ENCODE data around the gene PAN2. TPM values are rescaled to one million over a fixed set of nuclear protein-coding genes. Genes with fewer than 3 reads are reported as not detected.

The PAN2 gene
- total RNA-seq, 1 donor from 2014 or later, result 101 TPM

DNA sequence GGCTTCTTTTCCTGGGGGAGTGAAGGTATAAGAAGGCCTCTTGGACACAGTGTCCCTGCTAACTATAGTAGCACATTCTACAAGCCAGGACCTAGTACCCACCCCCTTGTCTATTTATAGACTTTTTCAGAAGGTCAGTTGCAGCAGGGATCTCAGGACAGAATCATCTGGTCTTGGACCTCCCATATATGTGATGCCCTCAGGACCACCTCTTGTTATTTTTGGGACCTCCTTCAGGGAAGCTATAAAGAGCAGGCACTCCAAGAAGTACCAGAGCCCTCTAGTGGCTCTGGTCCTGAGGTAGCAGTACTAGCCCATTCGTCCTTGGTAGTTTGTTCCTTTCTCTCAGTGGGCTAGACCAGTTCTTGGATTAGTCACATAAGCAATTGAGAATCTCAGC lies 62.8 kb downstream of the PAN2 start:
- no peak for DNase-seq
- Mint-ChIP-seq H3K4me1 (ENCODE audit: low read depth, unreplicated experiment) (peaks cover 5% of the 10 kb centered on the region), H3K27ac (ENCODE audit: unreplicated experiment) (no peak overlapping the region), H3K27me3 (ENCODE audit: unreplicated experiment) (peaks cover 7% of the 10 kb centered on the region), H3K4me3 (ENCODE audit: unreplicated experiment) (no peak overlapping the region), H3K9me3 (ENCODE audit: unreplicated experiment) (peaks cover 2% of the 10 kb centered on the region), H3K36me3 (ENCODE audit: unreplicated experiment) (no peaks in the 10 kb centered on the region)
- TF ChIP-seq, protein P1, sequence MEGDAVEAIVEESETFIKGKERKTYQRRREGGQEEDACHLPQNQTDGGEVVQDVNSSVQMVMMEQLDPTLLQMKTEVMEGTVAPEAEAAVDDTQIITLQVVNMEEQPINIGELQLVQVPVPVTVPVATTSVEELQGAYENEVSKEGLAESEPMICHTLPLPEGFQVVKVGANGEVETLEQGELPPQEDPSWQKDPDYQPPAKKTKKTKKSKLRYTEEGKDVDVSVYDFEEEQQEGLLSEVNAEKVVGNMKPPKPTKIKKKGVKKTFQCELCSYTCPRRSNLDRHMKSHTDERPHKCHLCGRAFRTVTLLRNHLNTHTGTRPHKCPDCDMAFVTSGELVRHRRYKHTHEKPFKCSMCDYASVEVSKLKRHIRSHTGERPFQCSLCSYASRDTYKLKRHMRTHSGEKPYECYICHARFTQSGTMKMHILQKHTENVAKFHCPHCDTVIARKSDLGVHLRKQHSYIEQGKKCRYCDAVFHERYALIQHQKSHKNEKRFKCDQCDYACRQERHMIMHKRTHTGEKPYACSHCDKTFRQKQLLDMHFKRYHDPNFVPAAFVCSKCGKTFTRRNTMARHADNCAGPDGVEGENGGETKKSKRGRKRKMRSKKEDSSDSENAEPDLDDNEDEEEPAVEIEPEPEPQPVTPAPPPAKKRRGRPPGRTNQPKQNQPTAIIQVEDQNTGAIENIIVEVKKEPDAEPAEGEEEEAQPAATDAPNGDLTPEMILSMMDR (IDR thresholded peaks at IDR 0.05; ENCODE audit: partially characterized antibody, unreplicated experiment), result no peak

- Mint-ChIP-seq H3K9me3 (ENCODE audit: unreplicated experiment) (no peaks in the 10 kb centered on the region), H3K4me1 (ENCODE audit: low read depth, unreplicated experiment) (peaks cover 5% of the 10 kb centered on the region), H3K4me3 (ENCODE audit: unreplicated experiment) (peak overlapping the region; percentile 87), H3K27me3 (ENCODE audit: unreplicated experiment) (peaks cover 6% of the 10 kb centered on the region), H3K36me3 (ENCODE audit: unreplicated experiment) (no peaks in the 10 kb centered on the region), H3K27ac (ENCODE audit: unreplicated experiment) (no peak overlapping the region)
- TF ChIP-seq, protein P1 (IDR thresholded peaks at IDR 0.05; ENCODE audit: partially characterized antibody, unreplicated experiment), result no peak
- peak; percentile 47 for DNase-seq
Observed at GRCh38 chr12:56267443-56268071, 66.2 kb downstream of the PAN2 start.

GRCh38 chr12:56266693-56267442 lies 66.9 kb downstream of the PAN2 start, which contains the start of gene COQ10A:
Gene COQ10A (plus strand): TSS chr12:56266942. CDS start chr12:56267119, 177 bp downstream.
- DNase-seq, result peak; percentile 93
- Mint-ChIP-seq H3K4me1 (ENCODE audit: low read depth, unreplicated experiment) (peaks cover 5% of the 10 kb centered on the region), H3K27me3 (ENCODE audit: unreplicated experiment) (peaks cover 5% of the 10 kb centered on the region), H3K4me3 (ENCODE audit: unreplicated experiment) (peak within 1 kb of the TSS; percentile 94), H3K9me3 (ENCODE audit: unreplicated experiment) (no peaks in the 10 kb centered on the region), H3K27ac (ENCODE audit: unreplicated experiment) (peak within 1 kb of the TSS; percentile 74), H3K36me3 (ENCODE audit: unreplicated experiment) (no peaks in the 10 kb centered on the region)
- TF ChIP-seq, protein P1 (IDR thresholded peaks at IDR 0.05; ENCODE audit: partially characterized antibody, unreplicated experiment), result peak; percentile 69

Other genes with a start within 250 kb of the PAN2 start
- 86.5 TPM for gene PA2G4, start 229.4 kb downstream of the PAN2 start, total RNA-seq (ENCODE audit: unreplicated experiment)
- 1,433 TPM for gene RPL41, start 217.4 kb downstream of the PAN2 start, total RNA-seq (ENCODE audit: unreplicated experiment)
- 11.1 TPM for gene ZC3H10, start 215.7 kb downstream of the PAN2 start, total RNA-seq (ENCODE audit: unreplicated experiment)
- gene ESYT1, start 205.7 kb downstream of the PAN2 start, total RNA-seq (ENCODE audit: unreplicated experiment), result 144 TPM
- 232 TPM for gene MYL6B, start 181.4 kb downstream of the PAN2 start, total RNA-seq (ENCODE audit: unreplicated experiment)
- 2,223 TPM for gene MYL6, start 175.6 kb downstream of the PAN2 start, total RNA-seq (ENCODE audit: unreplicated experiment)
- 196 TPM for gene SMARCC2, start 144.5 kb downstream of the PAN2 start, total RNA-seq (ENCODE audit: unreplicated experiment)
- 72.6 TPM for gene RNF41, start 112.1 kb downstream of the PAN2 start, total RNA-seq (ENCODE audit: unreplicated experiment)
- gene NABP2, start 109.7 kb downstream of the PAN2 start, total RNA-seq (ENCODE audit: unreplicated experiment), result 42.6 TPM
- gene SLC39A5, start 103.9 kb downstream of the PAN2 start, total RNA-seq (ENCODE audit: unreplicated experiment), result 0.61 TPM
- 49.1 TPM for gene ANKRD52, start 75.6 kb downstream of the PAN2 start, total RNA-seq (ENCODE audit: unreplicated experiment)
- gene COQ10A, start 67.1 kb downstream of the PAN2 start, total RNA-seq (ENCODE audit: unreplicated experiment), result 18.9 TPM
- 257 TPM for gene CS, start 33.7 kb downstream of the PAN2 start, total RNA-seq (ENCODE audit: unreplicated experiment)
- gene CNPY2, start 18.0 kb downstream of the PAN2 start, total RNA-seq (ENCODE audit: unreplicated experiment), result 141 TPM
- gene IL23A, start 4.9 kb upstream of the PAN2 start, total RNA-seq (ENCODE audit: unreplicated experiment), result 0.42 TPM
- gene STAT2, start 26.1 kb upstream of the PAN2 start, total RNA-seq (ENCODE audit: unreplicated experiment), result 74.7 TPM
- gene APOF, start 28.9 kb upstream of the PAN2 start, total RNA-seq (ENCODE audit: unreplicated experiment), result not detected
- gene TIMELESS, start 115.4 kb upstream of the PAN2 start, total RNA-seq (ENCODE audit: unreplicated experiment), result 17.9 TPM
- not detected for gene MIP, start 120.7 kb upstream of the PAN2 start, total RNA-seq (ENCODE audit: unreplicated experiment)
- 3.6 TPM for gene SPRYD4, start 134.6 kb upstream of the PAN2 start, total RNA-seq (ENCODE audit: unreplicated experiment)
- 0.91 TPM for gene GLS2, start 154.2 kb upstream of the PAN2 start, total RNA-seq (ENCODE audit: unreplicated experiment)
- 10.2 TPM for gene RBMS2, start 187.8 kb upstream of the PAN2 start, total RNA-seq (ENCODE audit: unreplicated experiment)

Data from glutamatergic neuron (in vitro differentiated cells).